ENCODE measurements around the gene ARHGEF12.

The ARHGEF12 gene

GRCh38 chr11:120471131-120471530 lies 134.9 kb downstream of the ARHGEF12 start:
- no peak for TF ChIP-seq CTCF (IDR thresholded peaks at IDR 0.05; ENCODE audit: borderline replicate concordance, control extremely low read depth, extremely low read depth, insufficient read depth, missing control alignments)
- DNase-seq (ENCODE audit: low spot score) = no peak
- in situ Hi-C loops (cut with MboI; ENCODE audit: low sequenced_read_pairs, unreplicated experiment) = no loop called here

DNA sequence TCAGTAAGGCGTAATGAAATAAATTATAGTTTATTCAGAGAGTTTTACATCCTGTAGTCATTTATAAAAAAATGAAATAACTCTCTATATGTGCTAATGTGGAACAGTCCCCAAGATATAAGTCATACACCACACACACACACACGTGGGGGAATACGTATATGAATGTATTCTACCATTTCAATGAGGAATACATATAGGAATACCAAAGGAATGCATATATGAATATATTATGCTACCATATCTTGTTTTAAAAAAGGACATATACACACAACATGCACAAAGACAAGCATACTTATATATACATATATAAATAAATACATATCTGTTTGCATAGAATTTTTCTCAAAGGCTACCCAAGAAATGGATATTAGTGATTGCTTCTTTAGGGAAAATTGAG lies 135.8 kb downstream of the ARHGEF12 start:
- in situ Hi-C loops (cut with MboI; ENCODE audit: low sequenced_read_pairs, unreplicated experiment) = no loop called here
- no peak for DNase-seq (ENCODE audit: low spot score)
- TF ChIP-seq CTCF (IDR thresholded peaks at IDR 0.05; ENCODE audit: borderline replicate concordance, control extremely low read depth, extremely low read depth, insufficient read depth, missing control alignments) = no peak

GRCh38 chr11:120473503-120473902 lies 137.3 kb downstream of the ARHGEF12 start:
- TF ChIP-seq CTCF (IDR thresholded peaks at IDR 0.05; ENCODE audit: borderline replicate concordance, control extremely low read depth, extremely low read depth, insufficient read depth, missing control alignments) = no peak
- in situ Hi-C loops (cut with MboI; ENCODE audit: low sequenced_read_pairs, unreplicated experiment) = no loop called here
- DNase-seq (ENCODE audit: low spot score) = no peak

DNA sequence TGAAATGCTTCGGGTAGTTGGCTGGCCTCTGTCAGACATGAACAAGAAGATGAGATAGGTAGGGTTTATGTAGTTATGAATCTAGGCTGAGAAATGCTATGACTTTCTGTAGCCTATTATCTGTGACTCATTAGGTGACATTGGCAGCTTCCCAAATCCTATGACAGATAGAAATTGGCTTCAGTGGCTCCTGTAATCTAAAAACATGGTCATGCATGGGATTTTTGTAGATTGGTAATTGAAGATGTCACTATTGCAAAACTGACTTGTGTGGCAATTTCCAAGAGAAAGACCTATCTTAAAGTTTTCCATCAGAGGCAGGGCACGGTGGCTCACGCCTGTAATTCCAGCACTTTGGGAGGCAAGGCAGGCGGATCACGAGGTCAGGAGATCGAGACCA lies 145.9 kb downstream of the ARHGEF12 start:
- in situ Hi-C loops (cut with MboI; ENCODE audit: low sequenced_read_pairs, unreplicated experiment) = no loop called here
- TF ChIP-seq CTCF (IDR thresholded peaks at IDR 0.05; ENCODE audit: borderline replicate concordance, control extremely low read depth, extremely low read depth, insufficient read depth, missing control alignments) = no peak
- no peak for DNase-seq (ENCODE audit: low spot score)

DNA sequence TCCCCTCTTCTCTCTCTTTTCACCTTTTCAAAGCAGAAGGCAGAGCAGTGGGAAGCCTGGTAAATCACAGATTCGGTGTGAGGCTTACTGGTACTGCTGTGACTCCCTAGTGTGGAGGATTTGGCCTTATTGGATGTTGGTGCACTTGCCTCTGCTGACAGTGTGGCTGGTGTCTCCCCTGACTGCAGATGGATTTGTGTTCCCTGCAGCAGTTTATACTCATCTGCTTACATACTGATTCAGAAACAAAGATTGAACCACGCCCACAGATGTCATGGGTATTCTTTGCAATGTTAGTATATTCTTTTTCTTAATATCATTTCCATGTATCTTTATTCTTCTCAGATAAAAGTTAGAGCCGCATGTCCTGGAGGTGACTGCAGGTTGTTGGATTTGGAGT lies 148.5 kb downstream of the ARHGEF12 start:
- in situ Hi-C loops (cut with MboI; ENCODE audit: low sequenced_read_pairs, unreplicated experiment) = no loop called here
- DNase-seq (ENCODE audit: low spot score) = no peak
- no peak for TF ChIP-seq CTCF (IDR thresholded peaks at IDR 0.05; ENCODE audit: borderline replicate concordance, control extremely low read depth, extremely low read depth, insufficient read depth, missing control alignments)

DNA sequence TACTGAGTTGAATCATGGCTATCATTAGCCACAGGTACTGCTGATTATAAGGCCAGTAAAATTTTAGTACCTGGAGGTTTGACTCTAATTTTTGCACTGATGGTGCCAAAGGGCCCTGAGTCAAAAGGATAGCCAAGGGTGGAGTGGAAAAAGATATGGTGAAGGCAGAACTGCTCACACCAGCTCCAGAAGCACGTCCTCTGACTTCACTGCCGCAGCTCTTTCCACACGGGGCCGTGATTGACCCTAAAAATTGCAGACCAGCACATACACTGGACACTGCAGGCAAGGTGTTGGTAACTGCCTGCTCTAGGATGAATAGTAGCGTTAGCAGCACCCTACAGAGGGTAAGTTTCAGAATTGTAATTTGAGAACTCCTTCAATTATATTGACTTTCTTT lies 149.9 kb downstream of the ARHGEF12 start:
- no peak for TF ChIP-seq CTCF (IDR thresholded peaks at IDR 0.05; ENCODE audit: borderline replicate concordance, control extremely low read depth, extremely low read depth, insufficient read depth, missing control alignments)
- no peak for DNase-seq (ENCODE audit: low spot score)
- in situ Hi-C loops (cut with MboI; ENCODE audit: low sequenced_read_pairs, unreplicated experiment) = no loop called here

- no peak for DNase-seq (ENCODE audit: low spot score)
- in situ Hi-C loops (cut with MboI; ENCODE audit: low sequenced_read_pairs, unreplicated experiment) = no loop called here
Measured at GRCh38 chr11:120489799-120490198, 153.6 kb downstream of the ARHGEF12 start.

More at GRCh38 chr11:120489799-120490198, 153.6 kb downstream of the ARHGEF12 start:
- no peak for TF ChIP-seq CTCF (IDR thresholded peaks at IDR 0.05; ENCODE audit: borderline replicate concordance, control extremely low read depth, extremely low read depth, insufficient read depth, missing control alignments)

Data from GM13976 (cell line).